Brain microvascular endothelial cell (primary cell): Measurements from ENCODE around the gene INPP4B.

Source experiments
- DNase-seq: peaks from one replicate; pipeline ENCODE4 v3.0.0-alpha.2; 2020
- H3K27ac ChIP-seq: fragments of 250-450 bp; sonication (Bioruptor Pico); 2 replicates; pipeline ENCODE4 v1.5.1; 2020; ENCODE audit warnings: mild to moderate bottlenecking, moderate library complexity
- H3K27me3 ChIP-seq: fragments of 250-450 bp; sonication (Bioruptor Pico); replicated peaks from 2 replicates; pipeline ENCODE4 v1.5.1; 2020; ENCODE audit warnings: mild to moderate bottlenecking
- H3K36me3 ChIP-seq: fragments of 250-450 bp; sonication (Bioruptor Pico); replicated peaks from 2 replicates; pipeline ENCODE4 v1.5.1; 2020; ENCODE audit warnings: mild to moderate bottlenecking
- H3K4me3 ChIP-seq: 2 replicates; pipeline ENCODE4 v1.5.1; 2011; ENCODE audit warnings: low read depth, mild to moderate bottlenecking, control low read depth, low read length, moderate library complexity
- CTCF ChIP-seq: IDR thresholded peaks from 2 replicates; pipeline ENCODE4 v1.5.1; 2011; ENCODE audit warnings: low read depth, mild to moderate bottlenecking, moderate library complexity, low read length, control low read depth, inconsistent platforms; ENCODE audit errors: missing control alignments
- in situ Hi-C: cut with HindIII; loops from 2 replicates; pipeline ENCODE4 v1.10.0; 2017; ENCODE audit warnings: low sequenced_read_pairs, low pct_ligation_motif_present

INPP4B gene

GRCh38 chr4:142778900-142779299 lies 67.2 kb downstream of the INPP4B start:
- DNase-seq: no peak
- in situ Hi-C loops: no loop called here
- Histone ChIP-seq H3K4me3 (no peak overlapping the region), H3K27ac (no peak overlapping the region), H3K36me3 (no peaks in the 10 kb centered on the region), H3K27me3 (no peaks in the 10 kb centered on the region)
- TF ChIP-seq CTCF: no peak

- no peaks in the 10 kb centered on the region for H3K36me3 ChIP-seq
- in situ Hi-C loops: no loop called here
- H3K4me3 ChIP-seq: no peak overlapping the region
- H3K27me3 ChIP-seq: no peaks in the 10 kb centered on the region
- TF ChIP-seq CTCF: no peak
- H3K27ac ChIP-seq: no peak overlapping the region
- peak; percentile 30 for DNase-seq
These were observed 67.7 kb downstream of the INPP4B start for GRCh38 chr4:142778430-142778829.

- Histone ChIP-seq H3K4me3 (no peak overlapping the region), H3K27me3 (no peaks in the 10 kb centered on the region), H3K36me3 (no peaks in the 10 kb centered on the region), H3K27ac (no peak overlapping the region)
- TF ChIP-seq CTCF: no peak
- in situ Hi-C loops: no loop called here
- DNase-seq: no peak
These were observed 68.9 kb downstream of the INPP4B start for GRCh38 chr4:142777045-142777743.

- Histone ChIP-seq H3K4me3 (no peak overlapping the region), H3K27ac (no peak overlapping the region), H3K27me3 (no peaks in the 10 kb centered on the region), H3K36me3 (no peaks in the 10 kb centered on the region)
- in situ Hi-C loops: no loop called here
- DNase-seq: no peak
- no peak for TF ChIP-seq CTCF
These were observed 70.1 kb downstream of the INPP4B start for GRCh38 chr4:142776026-142776425.

GRCh38 chr4:142773505-142773904 lies 72.6 kb downstream of the INPP4B start:
- no peak overlapping the region for H3K27ac ChIP-seq
- in situ Hi-C loops: no loop called here
- no peaks in the 10 kb centered on the region for H3K27me3 ChIP-seq
- TF ChIP-seq CTCF: no peak
- H3K4me3 ChIP-seq: no peak overlapping the region
- no peaks in the 10 kb centered on the region for H3K36me3 ChIP-seq
- DNase-seq: no peak

GRCh38 chr4:142762280-142762679 lies 83.8 kb downstream of the INPP4B start:
- TF ChIP-seq CTCF: no peak
- DNase-seq: no peak
- Histone ChIP-seq H3K36me3 (no peaks in the 10 kb centered on the region), H3K4me3 (no peak overlapping the region), H3K27me3 (no peaks in the 10 kb centered on the region), H3K27ac (no peak overlapping the region)
- in situ Hi-C loops: no loop called here
